HepG2 (cell line): ENCODE results near the gene SWSAP1. TPM values are rescaled to one million over a fixed set of nuclear protein-coding genes. Genes with fewer than 3 reads are reported as not detected.
A peak's percentile ranks its signal among the peaks of the same experiment; 100 is the strongest.

Experiments
- CAMTA2 ChIP-seq: sonication (generic); formaldehyde crosslinking; IDR thresholded peaks from 2 replicates; pipeline ENCODE4 v1.4.0; 2020; ENCODE audit warnings: mild to moderate bottlenecking, missing genetic modification reagents, borderline replicate concordance
- HNRNPH1 ChIP-seq: fragments of 200-400 bp; formaldehyde crosslinking; optimal IDR thresholded peaks from 2 replicates; pipeline ENCODE3; 2017; ENCODE audit warnings: mild to moderate bottlenecking, low read depth, low read length
- KLF12 ChIP-seq: sonication (generic); formaldehyde crosslinking; IDR thresholded peaks from 2 replicates; pipeline ENCODE4 v1.4.0; 2020; ENCODE audit warnings: missing genetic modification reagents, borderline replicate concordance
- NFATC3 ChIP-seq: sonication (generic); formaldehyde crosslinking; IDR thresholded peaks from 2 replicates; pipeline ENCODE4 v1.5.1; 2020; ENCODE audit warnings: mild to moderate bottlenecking, missing genetic modification reagents
- NFIC ChIP-seq: IDR thresholded peaks from 2 replicates; pipeline ENCODE4 v1.6.1; 2012; ENCODE audit warnings: mild to moderate bottlenecking, low read length, inconsistent platforms
- NFKB2 ChIP-seq: sonication (generic); formaldehyde crosslinking; IDR thresholded peaks from 2 replicates; pipeline ENCODE4 v1.4.0; 2020; ENCODE audit warnings: missing genetic modification reagents, borderline replicate concordance
- PCBP1 ChIP-seq: fragments of 200-400 bp; formaldehyde crosslinking; IDR thresholded peaks from 2 replicates; pipeline ENCODE4 v1.6.1; 2017; ENCODE audit warnings: mild to moderate bottlenecking, low read depth, low read length, borderline replicate concordance
- TCF7L2 ChIP-seq: IDR thresholded peaks from 2 replicates; pipeline ENCODE4 v1.6.1; 2011; ENCODE audit warnings: mild to moderate bottlenecking, low read depth, low read length, moderate library complexity
- ZFP36L1 ChIP-seq: sonication (generic); formaldehyde crosslinking; IDR thresholded peaks from 2 replicates; pipeline ENCODE4 v1.8.0; 2022; ENCODE audit warnings: mild to moderate bottlenecking, missing genetic modification reagents, moderate library complexity
- ZIK1 ChIP-seq: sonication (generic); formaldehyde crosslinking; IDR thresholded peaks from 2 replicates; pipeline ENCODE4 v1.5.0; 2020; ENCODE audit warnings: mild to moderate bottlenecking, low read depth, missing genetic modification reagents, borderline replicate concordance
- ZNF598 ChIP-seq: sonication (generic); formaldehyde crosslinking; IDR thresholded peaks from 2 replicates; pipeline ENCODE4 v1.5.1; 2020; ENCODE audit warnings: mild to moderate bottlenecking, missing genetic modification reagents, borderline replicate concordance
- ZNF660 ChIP-seq: sonication (generic); formaldehyde crosslinking; IDR thresholded peaks from 2 replicates; pipeline ENCODE4 v1.5.1; 2020; ENCODE audit warnings: mild to moderate bottlenecking, low read depth, missing genetic modification reagents, borderline replicate concordance
- ZNF670 ChIP-seq: sonication (generic); formaldehyde crosslinking; IDR thresholded peaks from 2 replicates; pipeline ENCODE4 v1.8.0; 2022; ENCODE audit warnings: mild to moderate bottlenecking, missing genetic modification reagents, borderline replicate concordance
- ZSCAN25 ChIP-seq: sonication (generic); formaldehyde crosslinking; IDR thresholded peaks from 2 replicates; pipeline ENCODE4 v1.8.0; 2022; ENCODE audit warnings: mild to moderate bottlenecking, missing genetic modification reagents
- polyA plus RNA-seq, 8 experiments: library from polyadenylated mRNA; depleted of rRNA in 3 of 8; stranded (reverse) in 7 of 8; unstranded in 1 of 8; fragments of >200 nt; fragmentation: Illumina TruSeq in 4 of 8; extraction: Trizol in 4 of 8; gene quantifications; 2 replicates each; pipeline versions ENCODE4 v1.2.1 to v1.2.3, GENCODE V29; 2011 to 2016; ENCODE audit warnings: low read depth in 4 of 8, missing spikeins in 1 of 8, mixed read lengths in 1 of 8; ENCODE audit not compliant: insufficient read depth in 1 of 8
- total RNA-seq, 5 experiments: library from RNA; depleted of rRNA; stranded (reverse); fragments of >200 nt; fragmentation: Illumina TruSeq; extraction: Trizol; gene quantifications; 2 replicates each; pipeline ENCODE4 v1.2.3, GENCODE V29; 2016; ENCODE audit warnings: low read depth in 1 of 5
- TF ChIP-seq, protein P1 (sequence below): conservative IDR thresholded peaks from 2 replicates; pipeline ENCODE4 v1.6.1; 2018; ENCODE audit warnings: missing genetic modification reagents
- TF ChIP-seq, protein P2 (sequence below): sonication (generic); formaldehyde crosslinking; IDR thresholded peaks from 2 replicates; pipeline ENCODE4 v1.5.1; 2020; ENCODE audit warnings: missing genetic modification reagents, mild to moderate bottlenecking, borderline replicate concordance
- TF ChIP-seq, protein P3 (sequence below): sonication (generic); formaldehyde crosslinking; IDR thresholded peaks from 2 replicates; pipeline ENCODE4 v1.4.0; 2020; ENCODE audit warnings: missing genetic modification reagents, borderline replicate concordance
- TF ChIP-seq, protein P4 (sequence below): sonication (generic); formaldehyde crosslinking; IDR thresholded peaks from 2 replicates; pipeline ENCODE4 v1.4.0; 2020; ENCODE audit warnings: mild to moderate bottlenecking, missing genetic modification reagents
- TF ChIP-seq, protein P5 (sequence below): sonication (generic); formaldehyde crosslinking; IDR thresholded peaks from 2 replicates; pipeline ENCODE4 v1.8.1; 2022; ENCODE audit warnings: mild to moderate bottlenecking, missing genetic modification reagents

Gene SWSAP1
- total and polyA plus RNA-seq, 2 of the 13 experiments (the other 11 are each of a cell fraction or from before 2014, with no cell fraction given): 2.7 to 3.3 TPM

DNA sequence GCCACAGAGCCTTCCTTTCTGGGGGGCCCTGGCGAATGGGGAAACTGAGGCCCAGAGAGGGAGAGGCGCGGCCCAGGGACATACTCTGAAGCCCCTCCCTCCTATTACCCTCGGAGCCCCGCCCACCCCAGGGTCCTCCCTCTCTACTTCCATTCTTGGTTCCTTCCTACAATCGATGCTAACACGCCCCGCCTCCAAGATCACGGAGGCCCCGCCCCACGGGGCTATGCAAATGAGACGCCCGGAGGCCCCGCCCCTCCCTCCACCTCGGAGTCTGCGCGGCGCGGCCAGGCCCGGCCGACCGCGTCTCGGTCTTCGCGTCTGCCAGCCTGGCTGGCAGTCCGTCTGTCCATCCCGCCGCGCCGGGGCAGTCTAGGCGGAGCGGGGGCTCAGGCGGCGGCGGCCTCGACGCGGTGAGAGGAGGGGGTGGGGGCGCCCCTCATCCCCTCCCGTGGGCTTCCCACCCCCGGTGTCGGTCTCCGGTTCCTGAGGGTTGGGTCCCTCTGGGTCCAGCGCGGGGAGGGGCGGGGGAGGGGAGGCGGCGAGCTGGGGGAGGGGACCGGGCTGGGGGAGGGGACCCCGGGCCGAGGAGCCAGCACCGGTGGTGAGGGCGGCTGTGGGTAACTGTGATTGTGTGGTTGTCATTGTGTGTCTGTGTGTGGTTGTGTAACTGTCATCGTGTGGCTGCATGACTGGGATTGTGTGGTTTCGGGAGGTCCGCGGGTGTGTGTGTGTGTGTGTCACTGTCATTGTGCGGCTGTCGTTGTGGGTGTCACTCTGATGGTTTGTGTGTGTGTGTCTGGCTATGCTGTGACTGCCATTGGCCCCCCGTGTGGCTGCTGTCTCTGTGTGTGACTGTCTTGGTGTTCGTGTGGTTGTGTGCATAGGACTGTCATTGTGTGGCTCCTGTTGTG lies 19.0 kb upstream of the SWSAP1 start, which contains the start of gene PLPPR2 (continued):
- no peak for TF ChIP-seq TCF7L2
- TF ChIP-seq ZIK1 (CRISPR knock-in tag): 0 out of 2 replicates have a peak, but pooled peaks have one; percentile 48
- TF ChIP-seq, protein P1, sequence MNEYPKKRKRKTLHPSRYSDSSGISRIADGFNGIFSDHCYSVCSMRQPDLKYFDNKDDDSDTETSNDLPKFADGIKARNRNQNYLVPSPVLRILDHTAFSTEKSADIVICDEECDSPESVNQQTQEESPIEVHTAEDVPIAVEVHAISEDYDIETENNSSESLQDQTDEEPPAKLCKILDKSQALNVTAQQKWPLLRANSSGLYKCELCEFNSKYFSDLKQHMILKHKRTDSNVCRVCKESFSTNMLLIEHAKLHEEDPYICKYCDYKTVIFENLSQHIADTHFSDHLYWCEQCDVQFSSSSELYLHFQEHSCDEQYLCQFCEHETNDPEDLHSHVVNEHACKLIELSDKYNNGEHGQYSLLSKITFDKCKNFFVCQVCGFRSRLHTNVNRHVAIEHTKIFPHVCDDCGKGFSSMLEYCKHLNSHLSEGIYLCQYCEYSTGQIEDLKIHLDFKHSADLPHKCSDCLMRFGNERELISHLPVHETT: no peak
- no peak for TF ChIP-seq NFATC3 (CRISPR knock-in tag)
- TF ChIP-seq, protein P2, sequence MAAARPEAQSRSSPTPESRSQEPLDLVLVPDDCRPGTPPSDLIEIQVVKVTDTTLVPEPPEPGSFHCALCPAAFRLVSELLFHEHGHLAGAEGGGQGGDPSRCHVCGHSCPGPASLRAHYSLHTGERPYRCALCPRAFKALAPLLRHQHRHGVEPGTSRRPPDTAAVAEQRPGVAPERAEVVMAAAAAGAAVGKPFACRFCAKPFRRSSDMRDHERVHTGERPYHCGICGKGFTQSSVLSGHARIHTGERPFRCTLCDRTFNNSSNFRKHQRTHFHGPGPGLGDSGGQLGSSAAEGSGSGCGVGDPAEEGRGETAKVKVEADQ (CRISPR knock-in tag): no peak
- no peak for TF ChIP-seq CAMTA2 (CRISPR knock-in tag)
- 0 out of 2 replicates have a peak, but pooled peaks have one; percentile 28 for TF ChIP-seq PCBP1
- no peak for TF ChIP-seq ZNF598 (CRISPR knock-in tag)
- TF ChIP-seq ZNF660: no peak
- TF ChIP-seq HNRNPH1: no peak
- TF ChIP-seq, protein P3, sequence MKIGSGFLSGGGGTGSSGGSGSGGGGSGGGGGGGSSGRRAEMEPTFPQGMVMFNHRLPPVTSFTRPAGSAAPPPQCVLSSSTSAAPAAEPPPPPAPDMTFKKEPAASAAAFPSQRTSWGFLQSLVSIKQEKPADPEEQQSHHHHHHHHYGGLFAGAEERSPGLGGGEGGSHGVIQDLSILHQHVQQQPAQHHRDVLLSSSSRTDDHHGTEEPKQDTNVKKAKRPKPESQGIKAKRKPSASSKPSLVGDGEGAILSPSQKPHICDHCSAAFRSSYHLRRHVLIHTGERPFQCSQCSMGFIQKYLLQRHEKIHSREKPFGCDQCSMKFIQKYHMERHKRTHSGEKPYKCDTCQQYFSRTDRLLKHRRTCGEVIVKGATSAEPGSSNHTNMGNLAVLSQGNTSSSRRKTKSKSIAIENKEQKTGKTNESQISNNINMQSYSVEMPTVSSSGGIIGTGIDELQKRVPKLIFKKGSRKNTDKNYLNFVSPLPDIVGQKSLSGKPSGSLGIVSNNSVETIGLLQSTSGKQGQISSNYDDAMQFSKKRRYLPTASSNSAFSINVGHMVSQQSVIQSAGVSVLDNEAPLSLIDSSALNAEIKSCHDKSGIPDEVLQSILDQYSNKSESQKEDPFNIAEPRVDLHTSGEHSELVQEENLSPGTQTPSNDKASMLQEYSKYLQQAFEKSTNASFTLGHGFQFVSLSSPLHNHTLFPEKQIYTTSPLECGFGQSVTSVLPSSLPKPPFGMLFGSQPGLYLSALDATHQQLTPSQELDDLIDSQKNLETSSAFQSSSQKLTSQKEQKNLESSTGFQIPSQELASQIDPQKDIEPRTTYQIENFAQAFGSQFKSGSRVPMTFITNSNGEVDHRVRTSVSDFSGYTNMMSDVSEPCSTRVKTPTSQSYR (CRISPR knock-in tag): no peak
- TF ChIP-seq NFIC: no peak
- no peak for TF ChIP-seq ZFP36L1 (CRISPR knock-in tag)
- TF ChIP-seq, protein P4, sequence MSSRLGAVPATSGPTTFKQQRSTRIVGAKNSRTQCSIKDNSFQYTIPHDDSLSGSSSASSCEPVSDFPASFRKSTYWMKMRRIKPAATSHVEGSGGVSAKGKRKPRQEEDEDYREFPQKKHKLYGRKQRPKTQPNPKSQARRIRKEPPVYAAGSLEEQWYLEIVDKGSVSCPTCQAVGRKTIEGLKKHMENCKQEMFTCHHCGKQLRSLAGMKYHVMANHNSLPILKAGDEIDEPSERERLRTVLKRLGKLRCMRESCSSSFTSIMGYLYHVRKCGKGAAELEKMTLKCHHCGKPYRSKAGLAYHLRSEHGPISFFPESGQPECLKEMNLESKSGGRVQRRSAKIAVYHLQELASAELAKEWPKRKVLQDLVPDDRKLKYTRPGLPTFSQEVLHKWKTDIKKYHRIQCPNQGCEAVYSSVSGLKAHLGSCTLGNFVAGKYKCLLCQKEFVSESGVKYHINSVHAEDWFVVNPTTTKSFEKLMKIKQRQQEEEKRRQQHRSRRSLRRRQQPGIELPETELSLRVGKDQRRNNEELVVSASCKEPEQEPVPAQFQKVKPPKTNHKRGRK (CRISPR knock-in tag): no peak
- TF ChIP-seq ZNF670 (CRISPR knock-in tag): no peak
- TF ChIP-seq NFKB2 (CRISPR knock-in tag): peak; percentile 57; the same call in 1 of the 2 replicates
- TF ChIP-seq, protein P5, sequence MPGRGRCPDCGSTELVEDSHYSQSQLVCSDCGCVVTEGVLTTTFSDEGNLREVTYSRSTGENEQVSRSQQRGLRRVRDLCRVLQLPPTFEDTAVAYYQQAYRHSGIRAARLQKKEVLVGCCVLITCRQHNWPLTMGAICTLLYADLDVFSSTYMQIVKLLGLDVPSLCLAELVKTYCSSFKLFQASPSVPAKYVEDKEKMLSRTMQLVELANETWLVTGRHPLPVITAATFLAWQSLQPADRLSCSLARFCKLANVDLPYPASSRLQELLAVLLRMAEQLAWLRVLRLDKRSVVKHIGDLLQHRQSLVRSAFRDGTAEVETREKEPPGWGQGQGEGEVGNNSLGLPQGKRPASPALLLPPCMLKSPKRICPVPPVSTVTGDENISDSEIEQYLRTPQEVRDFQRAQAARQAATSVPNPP (CRISPR knock-in tag): no peak
- TF ChIP-seq KLF12 (CRISPR knock-in tag): no peak
- no peak for TF ChIP-seq ZSCAN25 (CRISPR knock-in tag)
